GOT3 (cell line): ENCODE data around the gene GABRG3.
"Not testable (repeated sequence)": the region's sequence is repeated elsewhere in the genome, so short reads cannot be mapped to it uniquely, and the experiment has no call there.

Experiments
- DNase-seq: peaks from one replicate; lab custom pipeline; 2025; ENCODE audit warnings: mixed read lengths; lab: John Stamatoyannopoulos, UW

The GABRG3 gene

GRCh38 chr15:26996250-26996649 is 25.3 kb downstream of the GABRG3 start:
- DNase-seq: no peak

- not testable (repeated sequence) for DNase-seq
Measured at GRCh38 chr15:27003003-27003402, 32.0 kb downstream of the GABRG3 start.

- not testable (repeated sequence) for DNase-seq
Measured at GRCh38 chr15:27004226-27004625, 33.2 kb downstream of the GABRG3 start.

GRCh38 chr15:27017168-27017809 is 46.3 kb downstream of the GABRG3 start:
- DNase-seq: no peak

- no peak for DNase-seq
Measured at GRCh38 chr15:27019687-27020086, 48.7 kb downstream of the GABRG3 start.

GRCh38 chr15:27025481-27025966 is 54.5 kb downstream of the GABRG3 start:
- no peak for DNase-seq

GRCh38 chr15:27027229-27027628 is 56.2 kb downstream of the GABRG3 start:
- DNase-seq: no peak

GRCh38 chr15:27028858-27029477 is 58.0 kb downstream of the GABRG3 start:
- DNase-seq: no peak

GRCh38 chr15:27036210-27036609 is 65.2 kb downstream of the GABRG3 start:
- DNase-seq: no peak

GRCh38 chr15:27037501-27037900 is 66.5 kb downstream of the GABRG3 start:
- DNase-seq: no peak

- DNase-seq: no peak
Measured at GRCh38 chr15:27039152-27039551, 68.2 kb downstream of the GABRG3 start.

- no peak for DNase-seq
Measured at GRCh38 chr15:27042230-27042629, 71.2 kb downstream of the GABRG3 start.

GRCh38 chr15:27042646-27043045 is 71.7 kb downstream of the GABRG3 start:
- no peak for DNase-seq

- no peak for DNase-seq
Measured at GRCh38 chr15:27043770-27044169, 72.8 kb downstream of the GABRG3 start.

GRCh38 chr15:27045796-27046195 is 74.8 kb downstream of the GABRG3 start:
- no peak for DNase-seq

- no peak for DNase-seq
Measured at GRCh38 chr15:27046880-27047279, 75.9 kb downstream of the GABRG3 start.

GRCh38 chr15:27050163-27050562 is 79.2 kb downstream of the GABRG3 start:
- DNase-seq: no peak

GRCh38 chr15:27054426-27054825 is 83.4 kb downstream of the GABRG3 start:
- no peak for DNase-seq

- no peak for DNase-seq
Measured at GRCh38 chr15:27057904-27058645, 87.1 kb downstream of the GABRG3 start.

GRCh38 chr15:27058939-27059338 is 88.0 kb downstream of the GABRG3 start:
- DNase-seq: no peak

- DNase-seq: no peak
Measured at GRCh38 chr15:27059610-27060202, 88.7 kb downstream of the GABRG3 start.

- no peak for DNase-seq
Measured at GRCh38 chr15:27061739-27062138, 90.8 kb downstream of the GABRG3 start.

- no peak for DNase-seq
Measured at GRCh38 chr15:27062951-27063350, 92.0 kb downstream of the GABRG3 start.
